SK-N-SH treated with all-trans-retinoic acid at 6 μM for 48 hours (cell line): ENCODE data around the gene RECQL5.

Experiments used
- OSR1 ChIP-seq: fragments of 250-450 bp; sonication (Bioruptor Pico); IDR thresholded peaks from 2 replicates; pipeline ENCODE4 v1.8.0; 2022; ENCODE audit warnings: moderate library complexity, mild to moderate bottlenecking, inconsistent platforms
- POU6F1 ChIP-seq: fragments of 250-450 bp; sonication (Bioruptor Pico); IDR thresholded peaks from 2 replicates; pipeline ENCODE4 v1.8.0; 2021; ENCODE audit warnings: low read depth, mild to moderate bottlenecking, moderate library complexity, borderline replicate concordance
- ZC3H10 ChIP-seq: fragments of 250-450 bp; sonication (Bioruptor Pico); IDR thresholded peaks from 2 replicates; pipeline ENCODE4 v1.5.1; 2021; ENCODE audit warnings: mild to moderate bottlenecking, moderate library complexity

- TF ChIP-seq ZC3H10 (no peak), OSR1 (CRISPR knock-in tag) (no peak), POU6F1 (CRISPR knock-in tag) (no peak)
Measured at GRCh38 chr17:75605790-75606189, 61.2 kb downstream of the RECQL5 start.
